BLaER1 (cell line): ENCODE measurements around the gene HHLA2.
"Not testable (repeated sequence)": the region's sequence is repeated elsewhere in the genome, so short reads cannot be mapped to it uniquely, and the experiment has no call there.

Source experiments
- H3K27ac ChIP-seq: shearing (Covaris generic); formaldehyde crosslinking; 2 replicates; pipeline ENCODE4 v1.8.1; 2022
- H3K27me3 ChIP-seq: shearing (Covaris generic); formaldehyde crosslinking; 2 replicates; pipeline ENCODE4 v1.8.1; 2022
- H3K36me3 ChIP-seq: shearing (Covaris generic); formaldehyde crosslinking; 2 replicates; pipeline ENCODE4 v1.8.1; 2022
- H3K4me1 ChIP-seq: shearing (Covaris generic); formaldehyde crosslinking; 2 replicates; pipeline ENCODE4 v1.8.1; 2022
- H3K4me2 ChIP-seq: shearing (Covaris generic); formaldehyde crosslinking; 2 replicates; pipeline ENCODE4 v1.8.1; 2022
- H3K4me3 ChIP-seq: shearing (Covaris generic); formaldehyde crosslinking; 2 replicates; pipeline ENCODE4 v1.8.1; 2022
- H3K9ac ChIP-seq: shearing (Covaris generic); formaldehyde crosslinking; 2 replicates; pipeline ENCODE4 v1.8.1; 2022
- H3K9me3 ChIP-seq: shearing (Covaris generic); formaldehyde crosslinking; 2 replicates; pipeline ENCODE4 v1.8.1; 2022
- H4K20me1 ChIP-seq: shearing (Covaris generic); formaldehyde crosslinking; 2 replicates; pipeline ENCODE4 v1.8.1; 2022
- Cebpa-rat ChIP-seq: shearing (Covaris generic); IDR thresholded peaks from 2 replicates; pipeline ENCODE4 v1.8.1; 2022

Gene HHLA2, protein sequence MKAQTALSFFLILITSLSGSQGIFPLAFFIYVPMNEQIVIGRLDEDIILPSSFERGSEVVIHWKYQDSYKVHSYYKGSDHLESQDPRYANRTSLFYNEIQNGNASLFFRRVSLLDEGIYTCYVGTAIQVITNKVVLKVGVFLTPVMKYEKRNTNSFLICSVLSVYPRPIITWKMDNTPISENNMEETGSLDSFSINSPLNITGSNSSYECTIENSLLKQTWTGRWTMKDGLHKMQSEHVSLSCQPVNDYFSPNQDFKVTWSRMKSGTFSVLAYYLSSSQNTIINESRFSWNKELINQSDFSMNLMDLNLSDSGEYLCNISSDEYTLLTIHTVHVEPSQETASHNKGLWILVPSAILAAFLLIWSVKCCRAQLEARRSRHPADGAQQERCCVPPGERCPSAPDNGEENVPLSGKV

GRCh38 chr3:108296239-108296638 is at the start of gene HHLA2:
Gene HHLA2 (plus strand): TSS chr3:108296548. CDS start chr3:108351814, 55,266 bp downstream.
- no peak within 1 kb of the TSS for H3K27ac ChIP-seq
- H3K27me3 ChIP-seq: no peaks in the 10 kb centered on the region
- H3K4me2 ChIP-seq: no peak within 1 kb of the TSS

DNA sequence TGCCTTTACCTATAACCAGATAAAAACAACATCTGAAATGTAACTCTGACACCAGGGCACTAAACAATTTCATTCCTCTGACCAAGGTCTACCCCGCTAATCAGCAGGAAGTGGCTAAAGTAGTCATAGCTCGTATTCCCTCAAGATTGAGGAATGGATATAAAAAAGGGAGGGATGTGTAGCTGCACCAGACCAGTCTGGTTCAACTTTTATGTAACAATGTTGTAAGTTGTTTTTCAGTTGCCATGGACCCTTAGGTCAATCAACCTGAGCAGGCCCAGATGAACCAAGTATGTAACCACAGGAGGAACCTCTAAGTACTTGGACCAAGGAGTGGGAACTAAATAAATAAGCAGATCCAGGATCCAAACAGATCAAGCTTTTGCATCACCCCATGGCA is 45.7 kb upstream of the HHLA2 start:
- Histone ChIP-seq H3K4me3 (no peak overlapping the region), H3K27ac (no peak overlapping the region), H3K9ac (no peak overlapping the region), H3K4me1 (no peaks in the 10 kb centered on the region), H3K27me3 (no peaks in the 10 kb centered on the region), H4K20me1 (no peaks in the 10 kb centered on the region), H3K9me3 (no peaks in the 10 kb centered on the region), H3K36me3 (no peaks in the 10 kb centered on the region), H3K4me2 (no peak overlapping the region)
- no peak for TF ChIP-seq Cebpa-rat

More at GRCh38 chr3:108296239-108296638, at the start of gene HHLA2:
- H3K9me3 ChIP-seq: peaks cover 4% of the 10 kb centered on the region; the same call in 1 of the 2 replicates
- no peak for TF ChIP-seq Cebpa-rat
- H3K9ac ChIP-seq: no peak within 1 kb of the TSS
- H4K20me1 ChIP-seq: no peaks in the 10 kb centered on the region
- H3K4me3 ChIP-seq: no peak within 1 kb of the TSS
- no peaks in the 10 kb centered on the region for H3K36me3 ChIP-seq
- H3K4me1 ChIP-seq: peaks cover 20% of the 10 kb centered on the region

GRCh38 chr3:108251265-108251664 is 45.1 kb upstream of the HHLA2 start:
- Histone ChIP-seq H3K27ac (no peak overlapping the region), H3K36me3 (no peaks in the 10 kb centered on the region)

GRCh38 chr3:108251844-108252243 is 44.5 kb upstream of the HHLA2 start:
- Histone ChIP-seq H3K9me3 (no peaks in the 10 kb centered on the region), H3K36me3 (no peaks in the 10 kb centered on the region), H4K20me1 (no peaks in the 10 kb centered on the region), H3K27ac (no peak overlapping the region), H3K4me2 (no peak overlapping the region), H3K9ac (no peak overlapping the region), H3K27me3 (no peaks in the 10 kb centered on the region), H3K4me1 (no peaks in the 10 kb centered on the region), H3K4me3 (no peak overlapping the region)
- TF ChIP-seq Cebpa-rat: no peak

More at GRCh38 chr3:108251265-108251664, 45.1 kb upstream of the HHLA2 start:
- TF ChIP-seq Cebpa-rat: no peak
- Histone ChIP-seq H3K4me1 (no peaks in the 10 kb centered on the region), H3K4me3 (no peak overlapping the region), H4K20me1 (no peaks in the 10 kb centered on the region), H3K27me3 (no peaks in the 10 kb centered on the region), H3K4me2 (no peak overlapping the region), H3K9ac (no peak overlapping the region), H3K9me3 (no peaks in the 10 kb centered on the region)

GRCh38 chr3:108255131-108255530 is 41.2 kb upstream of the HHLA2 start:
- no peaks in the 10 kb centered on the region for H3K9me3 ChIP-seq
- no peak for TF ChIP-seq Cebpa-rat
- H3K27ac ChIP-seq: no peak overlapping the region
- no peaks in the 10 kb centered on the region for H3K27me3 ChIP-seq
- no peaks in the 10 kb centered on the region for H4K20me1 ChIP-seq
- no peaks in the 10 kb centered on the region for H3K36me3 ChIP-seq
- H3K4me1 ChIP-seq: no peaks in the 10 kb centered on the region
- H3K9ac ChIP-seq: no peak overlapping the region
- H3K4me2 ChIP-seq: no peak overlapping the region
- H3K4me3 ChIP-seq: no peak overlapping the region

DNA sequence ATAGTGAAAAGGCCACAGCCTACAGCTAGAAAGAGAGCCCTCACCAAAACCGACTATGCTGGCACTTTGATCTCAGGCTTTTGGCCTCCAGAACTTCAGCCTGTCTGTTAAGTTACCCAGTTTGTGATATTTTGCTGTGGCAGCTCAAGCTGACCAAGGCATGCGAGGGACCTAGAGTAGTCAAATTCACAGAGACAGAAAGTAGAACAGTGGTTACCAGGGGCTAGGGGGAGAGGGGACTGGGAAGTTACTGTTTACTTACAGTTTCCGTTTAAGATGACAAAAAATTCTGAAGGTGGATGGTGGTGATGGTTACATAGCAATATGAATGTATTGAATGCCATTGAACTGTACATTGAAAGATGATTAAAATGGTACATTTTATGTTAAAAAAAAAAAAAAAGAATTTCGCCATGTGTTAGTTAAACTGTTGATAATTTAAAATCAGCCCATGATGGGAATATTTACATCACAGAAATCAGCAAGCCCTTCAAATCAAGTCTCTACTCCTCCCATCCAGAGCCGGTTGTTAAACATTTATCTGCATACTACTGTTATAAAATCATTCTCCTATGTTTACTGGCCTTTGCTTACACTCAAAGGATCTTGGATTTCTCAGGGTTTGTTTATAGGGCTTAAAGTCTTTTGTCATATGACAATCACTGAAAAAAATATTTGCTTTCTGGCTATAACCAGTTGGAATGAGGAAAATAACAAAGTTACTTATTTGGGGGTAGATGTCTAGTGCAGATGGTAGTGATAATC is 31.6 kb upstream of the HHLA2 start:
- H3K9ac ChIP-seq, H3K9me3 ChIP-seq, H3K27me3 ChIP-seq, H3K4me2 ChIP-seq, H4K20me1 ChIP-seq, H3K4me3 ChIP-seq, H3K36me3 ChIP-seq, H3K27ac ChIP-seq, H3K4me1 ChIP-seq: not testable (repeated sequence)

- H3K9ac ChIP-seq, H3K36me3 ChIP-seq, H3K27ac ChIP-seq, H3K27me3 ChIP-seq, H4K20me1 ChIP-seq, H3K4me2 ChIP-seq, H3K4me1 ChIP-seq, H3K9me3 ChIP-seq, H3K4me3 ChIP-seq: not testable (repeated sequence)
Measured at GRCh38 chr3:108268235-108268634, 28.1 kb upstream of the HHLA2 start.

- Histone ChIP-seq H3K4me3 (no peak overlapping the region), H3K27ac (no peak overlapping the region), H3K9ac (no peak overlapping the region), H4K20me1 (no peaks in the 10 kb centered on the region), H3K27me3 (no peaks in the 10 kb centered on the region), H3K9me3 (peaks cover 4% of the 10 kb centered on the region; the same call in 1 of the 2 replicates), H3K4me1 (no peaks in the 10 kb centered on the region), H3K4me2 (no peak overlapping the region), H3K36me3 (no peaks in the 10 kb centered on the region)
- TF ChIP-seq Cebpa-rat: no peak
Measured at GRCh38 chr3:108271626-108272025, 24.7 kb upstream of the HHLA2 start.

DNA sequence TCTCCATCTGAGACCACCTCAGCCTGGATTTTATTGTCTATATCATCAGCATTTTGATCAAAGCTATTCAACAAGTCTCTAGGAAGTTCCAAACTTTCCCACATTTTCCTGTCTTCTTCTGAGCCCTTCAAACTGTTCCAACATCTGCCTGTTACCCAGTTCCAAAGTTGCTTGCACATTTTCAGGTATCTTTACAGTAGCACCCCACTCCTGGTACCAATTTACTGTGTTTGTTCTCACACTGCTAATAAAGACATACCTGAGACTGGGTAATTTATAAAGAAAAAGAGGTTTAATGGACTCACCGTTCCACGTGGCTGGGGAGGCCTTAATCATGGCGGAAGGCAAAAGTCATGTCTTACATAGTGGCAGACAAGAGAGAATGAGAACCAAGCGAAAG is 17.3 kb upstream of the HHLA2 start:
- H3K36me3 ChIP-seq, H3K27ac ChIP-seq, H3K27me3 ChIP-seq, H3K4me2 ChIP-seq, H3K4me3 ChIP-seq, H4K20me1 ChIP-seq, H3K9ac ChIP-seq, H3K4me1 ChIP-seq: not testable (repeated sequence)
- peaks cover 41% of the 10 kb centered on the region for H3K9me3 ChIP-seq

GRCh38 chr3:108280476-108280875 is 15.9 kb upstream of the HHLA2 start:
- Histone ChIP-seq H3K36me3 (no peaks in the 10 kb centered on the region), H3K4me1 (no peaks in the 10 kb centered on the region), H3K9me3 (peaks cover 41% of the 10 kb centered on the region), H3K4me2 (no peak overlapping the region), H3K27me3 (no peaks in the 10 kb centered on the region), H3K27ac (no peak overlapping the region), H4K20me1 (no peaks in the 10 kb centered on the region), H3K4me3 (no peak overlapping the region), H3K9ac (no peak overlapping the region)
- TF ChIP-seq Cebpa-rat: no peak
